ENCODE results near the gene SLC5A6.
A peak's percentile ranks its signal among the peaks of the same experiment; 100 is the strongest.
"Not testable (repeated sequence)": the region's sequence is repeated elsewhere in the genome, so short reads cannot be mapped to it uniquely, and the experiment has no call there.

The SLC5A6 gene

DNA sequence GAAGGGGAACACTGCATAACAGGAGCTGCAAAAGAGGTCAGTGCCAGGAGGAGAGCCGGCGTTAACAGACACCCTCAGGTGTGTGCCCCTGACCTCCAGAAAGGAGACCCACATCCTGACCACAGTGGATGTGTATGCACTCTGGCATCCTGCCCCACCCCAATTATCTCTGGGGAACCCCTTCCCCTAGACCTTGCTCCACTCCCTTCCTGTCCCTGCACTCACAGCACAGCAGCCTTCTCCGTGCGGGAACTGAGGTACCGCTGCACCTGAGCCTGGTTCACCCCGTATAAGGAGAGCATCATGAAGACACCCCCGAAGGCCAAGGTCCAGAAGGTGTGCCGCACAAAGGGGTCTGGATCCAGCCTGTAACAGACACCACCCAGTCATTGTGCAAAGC is 7.5 kb downstream of the SLC5A6 start:
- DNase-seq: no peak

DNA sequence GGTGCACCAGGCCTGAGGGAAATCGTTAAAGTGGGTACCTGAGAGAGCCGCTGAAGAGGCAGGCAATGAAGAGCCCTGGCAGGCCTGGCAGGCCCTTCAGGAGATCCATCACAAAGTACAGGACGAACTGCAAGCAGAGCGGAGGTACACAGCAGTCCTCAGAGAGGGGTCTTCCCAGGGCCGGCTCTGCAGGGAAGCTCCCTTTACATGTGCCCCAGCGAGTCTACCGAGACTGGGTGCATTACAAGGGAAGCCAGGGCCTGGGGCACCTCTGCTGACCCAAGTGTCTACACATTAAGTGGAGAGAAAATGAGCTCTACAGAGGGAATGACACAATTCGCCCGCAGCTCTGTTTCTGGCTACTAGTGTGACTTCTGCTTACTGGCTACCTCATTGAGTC is 8.3 kb downstream of the SLC5A6 start:
- DNase-seq: no peak

DNA sequence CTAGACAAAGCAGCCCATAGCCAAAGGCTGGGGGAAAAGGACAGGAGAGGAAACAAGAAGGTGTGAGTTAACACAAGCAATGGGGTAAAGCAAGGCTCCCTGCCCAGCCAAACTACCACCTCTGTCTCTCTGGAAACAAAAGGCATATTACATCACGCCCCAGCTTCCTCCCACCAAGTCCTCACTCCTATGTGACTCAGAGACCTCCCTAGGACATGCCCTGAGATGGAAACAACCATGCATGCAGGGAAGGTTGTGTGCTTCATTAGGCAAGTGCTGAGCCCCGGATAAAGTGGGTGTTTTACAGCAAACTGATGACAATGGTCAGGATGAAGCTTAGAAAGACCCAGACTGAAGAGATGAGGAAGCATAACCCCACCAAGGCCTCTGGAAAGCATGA is 9.2 kb downstream of the SLC5A6 start:
- no peak for DNase-seq

DNA sequence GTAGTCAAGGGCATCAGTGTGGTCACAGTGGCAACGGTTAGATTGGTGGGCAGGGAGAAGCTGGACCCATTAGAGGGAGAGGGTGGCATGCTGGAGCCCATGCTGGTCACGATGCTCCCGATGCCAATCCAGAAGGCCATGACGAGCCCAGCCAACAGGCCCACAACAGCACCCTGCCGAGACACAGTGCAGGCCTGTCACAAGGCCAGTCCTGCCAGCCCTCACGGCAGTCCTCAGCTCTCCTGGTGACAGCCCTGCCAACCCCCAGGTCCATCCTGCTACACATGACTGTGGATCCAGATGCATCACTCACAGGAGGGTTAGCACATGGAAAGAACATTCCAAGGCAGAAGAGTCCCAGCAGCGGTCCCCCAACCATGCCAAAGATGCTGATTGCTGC is 10.4 kb downstream of the SLC5A6 start:
- DNase-seq: no peak

DNA sequence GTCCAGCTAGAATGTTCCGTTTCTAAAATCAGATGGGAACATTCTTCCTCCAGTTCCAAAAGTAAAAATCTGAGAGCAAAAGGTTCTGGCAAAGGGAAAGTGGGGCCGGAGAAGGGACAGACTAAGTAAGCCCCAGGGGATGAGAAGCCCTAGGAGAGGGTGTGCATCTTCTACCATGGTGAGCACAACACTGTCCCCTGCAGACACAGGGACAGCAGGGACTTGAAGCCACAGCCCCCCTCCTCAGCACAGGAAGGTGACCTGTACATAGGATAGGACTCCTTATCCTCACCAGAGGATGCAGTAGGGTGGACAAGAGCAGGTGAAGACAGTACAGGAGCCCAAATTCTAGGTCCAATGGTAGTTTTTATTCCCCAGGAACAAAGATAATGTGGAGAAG is 12.8 kb downstream of the SLC5A6 start:
- DNase-seq: no peak

DNA sequence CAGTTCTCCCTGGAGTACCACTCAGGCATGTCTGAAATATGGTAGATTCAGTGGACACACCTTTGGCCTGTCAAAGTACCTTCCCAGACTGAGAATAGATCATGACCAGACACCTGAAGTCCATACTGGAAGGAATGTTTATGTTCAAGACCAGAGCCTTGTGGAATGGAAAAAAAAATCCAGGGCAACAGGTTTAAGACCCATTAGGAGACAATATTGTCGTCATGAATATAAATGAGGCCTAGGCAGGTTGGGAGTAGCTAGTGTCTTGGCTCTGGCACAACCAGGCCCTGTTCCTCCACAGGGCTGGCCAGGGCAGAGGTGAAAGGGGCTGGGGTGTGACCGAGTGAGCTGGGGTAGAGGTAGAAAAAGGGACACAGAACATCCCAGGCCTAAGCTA is 13.4 kb downstream of the SLC5A6 start:
- DNase-seq: no peak

DNA sequence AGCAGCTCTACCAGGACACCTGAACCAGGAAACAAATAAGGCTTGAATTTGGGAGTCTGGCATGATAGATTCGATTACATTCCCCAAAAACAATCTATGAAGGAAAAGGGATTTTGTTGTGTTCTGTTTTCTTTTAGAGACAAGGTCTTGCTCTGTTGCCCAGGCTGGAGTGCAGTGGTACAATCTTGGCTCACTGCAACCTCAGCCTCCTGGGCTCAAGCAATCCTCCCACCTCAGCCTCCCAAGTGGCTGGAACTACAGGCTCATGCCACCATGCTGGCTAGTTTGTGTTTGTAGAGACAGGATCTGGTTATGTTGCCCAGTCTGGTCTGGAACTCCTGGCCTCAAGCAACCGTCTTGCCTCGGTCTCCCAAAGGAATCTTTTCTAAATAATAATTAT is 14.0 kb downstream of the SLC5A6 start:
- DNase-seq: not testable (repeated sequence)

DNA sequence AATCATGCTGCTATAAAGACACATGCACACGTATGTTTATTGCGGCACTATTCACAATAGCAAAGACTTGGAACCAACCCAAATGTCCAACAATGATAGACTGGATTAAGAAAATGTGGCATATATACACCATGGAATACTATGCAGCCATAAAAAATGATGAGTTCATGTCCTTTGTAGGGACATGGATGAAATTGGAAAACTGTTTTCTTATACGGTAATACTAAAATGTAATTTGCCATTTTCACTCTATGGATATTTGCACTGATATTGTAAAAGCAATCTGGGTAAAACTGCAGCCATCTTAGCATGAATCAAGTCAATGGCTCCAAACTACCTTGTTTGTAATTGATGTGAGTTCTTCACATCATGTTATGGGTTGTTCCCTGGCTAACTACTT is 16.3 kb downstream of the SLC5A6 start:
- DNase-seq: not testable (repeated sequence)

DNA sequence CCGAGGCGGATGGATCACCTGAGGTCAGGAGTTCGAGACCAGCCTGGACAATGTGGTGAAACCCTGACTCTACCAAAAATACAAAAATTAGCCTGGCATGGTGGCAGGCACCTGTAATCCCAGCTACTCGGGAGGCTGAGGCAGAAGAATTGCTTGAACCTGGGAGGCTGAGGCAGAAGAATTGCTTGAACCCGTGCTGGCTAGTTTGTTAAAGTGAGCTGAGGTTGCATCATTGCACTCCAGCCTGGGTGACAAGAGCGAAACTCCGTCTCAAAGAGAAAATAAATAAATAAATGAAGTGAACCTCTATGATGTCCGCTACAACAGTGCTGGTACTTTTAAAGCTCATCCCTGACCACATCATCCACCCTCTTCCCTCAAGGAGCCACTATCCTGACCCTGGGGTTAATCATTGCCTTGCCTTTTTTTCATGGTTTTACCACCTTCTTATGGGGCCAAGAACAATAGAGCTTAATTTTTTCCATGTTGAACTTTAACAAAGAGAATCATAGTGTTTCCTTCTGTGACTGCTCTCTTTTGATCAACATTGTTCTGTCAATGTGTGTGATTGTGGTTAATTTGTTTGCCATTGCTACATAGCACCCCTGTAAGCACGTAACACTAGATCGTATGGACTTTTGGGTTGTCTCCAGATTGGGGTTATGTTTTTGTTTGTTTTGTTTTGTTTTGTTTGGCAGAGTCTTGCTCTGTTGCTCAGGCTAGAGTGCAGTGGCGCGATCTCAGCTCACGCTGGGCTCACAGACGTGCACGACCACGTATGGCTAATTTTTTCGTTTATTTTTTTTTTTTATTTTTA is 17.3 kb downstream of the SLC5A6 start:
- no peak for DNase-seq

DNA sequence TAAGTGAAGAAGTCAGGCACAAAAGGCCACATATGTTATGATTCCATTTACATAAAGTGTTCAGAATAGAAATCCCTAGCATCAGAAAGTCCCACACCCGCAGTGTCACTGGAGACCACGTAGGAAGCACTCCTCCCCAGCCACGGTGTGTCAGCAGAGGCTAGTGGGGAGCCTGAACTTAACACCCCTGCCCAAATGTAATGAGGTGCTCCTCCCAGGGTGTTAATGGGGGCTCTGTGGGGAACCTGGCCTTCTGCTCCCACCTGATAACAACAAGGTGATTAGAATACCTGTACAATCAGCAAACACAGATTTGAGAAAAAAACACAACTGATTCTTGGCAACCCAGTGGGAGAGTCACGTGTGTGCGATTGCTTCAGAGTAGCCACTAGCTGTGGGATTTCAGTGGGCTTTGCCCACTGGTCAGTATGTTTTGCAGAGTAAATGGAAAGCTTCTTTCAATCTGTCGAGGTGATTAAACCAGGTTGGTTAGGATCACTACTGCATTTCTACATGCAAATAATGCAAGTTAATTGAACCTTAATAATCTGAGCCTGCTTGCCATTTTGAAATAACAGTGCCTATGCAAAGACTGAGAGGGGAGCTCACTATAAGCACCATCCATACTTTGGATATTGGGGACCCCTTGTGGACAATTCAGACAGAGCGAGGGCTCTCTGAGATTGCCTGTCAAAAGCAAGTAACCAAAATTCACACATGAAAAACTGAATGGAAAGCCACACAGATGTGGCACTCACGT is 20.8 kb downstream of the SLC5A6 start:
- DNase-seq: peak; percentile 64

DNA sequence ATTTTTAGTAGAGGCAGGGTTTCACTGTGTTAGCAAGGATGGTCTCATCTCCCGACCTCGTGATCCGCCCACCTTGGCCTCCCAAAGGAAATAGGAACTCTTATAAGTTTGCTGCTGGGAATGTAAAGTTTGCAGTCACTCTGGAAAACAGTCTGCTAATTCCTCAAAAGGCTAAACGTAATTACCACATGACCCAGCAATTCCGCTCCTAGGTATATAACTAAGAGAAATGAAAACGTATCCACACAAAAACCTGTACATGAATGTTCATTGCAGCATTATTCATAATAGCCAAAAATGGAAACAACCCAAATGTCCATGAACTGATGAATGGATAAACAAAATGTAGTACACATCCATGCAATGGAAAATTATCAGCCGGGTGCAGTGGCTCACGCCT is 22.1 kb downstream of the SLC5A6 start:
- DNase-seq: no peak

DNA sequence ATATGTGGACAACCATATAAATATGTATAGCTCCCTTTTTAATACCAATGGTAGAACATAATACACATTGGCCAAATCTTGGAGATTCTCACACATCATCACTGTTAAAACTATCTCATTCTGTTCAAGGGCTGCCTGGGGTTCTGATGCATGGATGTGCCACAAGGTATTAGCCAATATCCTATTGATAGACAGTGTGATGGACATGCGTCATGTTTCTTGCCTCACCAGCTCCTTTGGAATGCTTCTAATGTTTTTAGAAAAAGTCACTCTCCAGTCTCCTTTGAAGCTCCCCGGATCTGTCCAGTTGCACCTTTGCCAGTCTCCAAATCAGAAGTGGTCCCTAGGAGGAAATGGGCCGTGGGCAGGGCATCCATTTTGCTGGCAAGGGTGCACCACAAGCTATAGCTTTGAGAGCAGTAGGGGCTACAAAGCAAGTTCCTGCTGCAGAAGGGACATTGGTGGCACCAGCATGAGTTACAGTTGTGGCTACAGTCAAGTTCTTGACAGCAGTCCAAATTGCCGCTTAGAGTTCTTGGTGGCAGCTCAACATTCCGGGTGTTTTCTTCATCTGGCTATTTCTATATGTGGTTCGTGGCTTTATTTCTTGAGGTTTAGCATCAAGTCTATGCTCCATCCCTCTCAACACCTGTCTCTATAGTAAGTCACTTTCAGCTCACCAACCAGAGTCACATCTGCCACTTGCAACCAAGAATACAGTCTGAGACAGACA is 25.3 kb downstream of the SLC5A6 start:
- no peak for DNase-seq

DNA sequence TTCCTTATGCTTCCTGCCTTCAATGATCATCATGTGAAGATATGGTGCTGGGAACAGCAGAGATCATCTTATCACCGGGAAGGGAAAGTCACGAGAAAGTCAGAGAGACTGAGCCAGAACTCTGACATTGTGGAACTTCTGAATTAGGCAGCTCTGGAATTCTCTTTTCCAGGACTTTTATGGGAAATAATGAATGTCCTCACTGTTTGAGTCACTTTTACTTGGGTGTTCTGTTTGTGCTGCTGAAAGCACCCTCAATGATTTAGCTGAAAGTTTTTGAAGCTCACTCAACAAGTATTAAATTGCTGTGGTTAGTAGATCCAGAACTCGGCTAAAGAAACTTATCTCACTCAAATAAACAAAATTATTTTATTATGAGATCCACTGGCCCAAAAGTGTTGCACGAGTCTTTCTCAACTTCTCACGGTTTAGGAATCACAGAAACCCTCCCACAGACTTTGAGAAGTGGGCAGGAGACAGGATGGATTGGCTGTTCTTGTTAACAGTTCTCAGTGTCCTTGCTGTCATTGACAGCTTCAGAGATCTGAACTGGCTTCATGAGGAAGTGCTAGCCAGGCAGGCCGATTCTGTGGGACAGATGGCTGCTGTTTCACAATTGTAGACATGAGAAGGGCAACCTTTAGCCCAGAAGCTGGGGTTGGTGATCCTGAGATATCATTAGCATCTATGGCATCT is 26.6 kb downstream of the SLC5A6 start:
- DNase-seq: peak; percentile 67

DNA sequence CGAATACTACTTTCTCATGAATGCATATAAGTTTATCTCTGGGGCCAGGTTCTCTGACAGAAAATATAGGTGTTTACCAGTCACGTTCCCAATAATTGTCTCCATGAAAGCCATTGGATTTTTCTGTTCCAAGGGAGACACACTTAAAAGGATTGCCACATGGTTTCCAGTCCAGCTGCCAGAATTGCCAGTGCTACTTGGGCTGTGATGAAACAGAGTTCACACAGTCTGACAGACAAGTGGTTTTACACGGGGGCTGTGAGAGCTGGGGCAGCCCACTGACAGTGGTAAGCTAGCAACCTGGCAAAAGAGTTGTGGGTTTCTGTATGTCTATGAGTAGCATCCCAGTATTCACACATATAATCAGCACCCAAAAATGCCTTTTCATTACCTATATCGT is 28.0 kb downstream of the SLC5A6 start:
- DNase-seq: no peak

DNA sequence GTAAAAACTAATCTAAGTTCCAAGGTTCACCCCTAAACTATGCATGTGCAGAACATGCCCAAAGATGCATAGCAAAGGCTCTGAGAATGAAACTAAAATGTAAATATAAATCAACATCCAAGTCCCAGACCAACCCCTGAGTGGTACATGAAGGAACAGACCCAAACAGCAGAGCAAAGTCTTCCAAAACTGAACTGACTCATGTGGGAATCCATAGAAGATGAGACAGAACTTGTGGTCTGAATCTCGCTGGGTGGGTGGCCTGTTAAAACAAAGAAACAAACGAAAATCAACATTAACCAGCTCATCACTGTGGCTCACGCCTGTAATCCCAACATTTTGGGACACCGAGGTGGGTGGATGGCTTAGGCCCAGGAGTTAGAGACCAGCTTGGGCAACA is 29.7 kb downstream of the SLC5A6 start:
- peak; percentile 68 for DNase-seq

DNA sequence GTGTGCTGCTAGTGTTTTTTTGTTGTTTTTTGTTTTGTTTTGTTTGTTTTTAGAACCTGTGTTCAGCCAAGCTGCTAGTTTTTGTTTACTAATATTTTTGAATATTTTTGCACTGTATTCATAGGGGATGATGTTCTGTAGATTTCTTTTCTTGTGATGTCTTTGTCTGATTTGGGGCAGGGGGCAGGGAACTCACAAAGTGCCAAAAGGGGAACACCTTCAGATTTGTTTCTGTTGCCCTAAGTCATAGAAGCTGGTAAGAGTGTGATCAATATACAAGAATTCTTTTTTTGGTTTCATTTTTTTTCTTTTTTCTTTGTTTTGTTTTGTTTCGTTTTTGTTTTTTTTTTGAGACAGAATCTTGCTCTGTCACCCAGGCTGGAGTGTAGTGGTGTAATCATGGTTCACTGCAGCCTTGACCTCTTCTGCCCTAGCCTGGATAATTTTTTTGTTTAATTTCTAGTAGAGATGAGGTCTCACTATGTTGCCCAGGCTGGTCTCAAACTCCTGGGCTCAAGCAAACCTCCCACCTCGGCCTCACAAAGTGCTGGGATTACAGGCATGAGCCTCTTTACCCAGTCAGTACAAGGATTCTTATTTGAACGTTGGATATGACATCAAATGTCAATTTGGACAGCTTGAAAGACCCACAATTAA is 32.6 kb downstream of the SLC5A6 start:
- DNase-seq: no peak

DNA sequence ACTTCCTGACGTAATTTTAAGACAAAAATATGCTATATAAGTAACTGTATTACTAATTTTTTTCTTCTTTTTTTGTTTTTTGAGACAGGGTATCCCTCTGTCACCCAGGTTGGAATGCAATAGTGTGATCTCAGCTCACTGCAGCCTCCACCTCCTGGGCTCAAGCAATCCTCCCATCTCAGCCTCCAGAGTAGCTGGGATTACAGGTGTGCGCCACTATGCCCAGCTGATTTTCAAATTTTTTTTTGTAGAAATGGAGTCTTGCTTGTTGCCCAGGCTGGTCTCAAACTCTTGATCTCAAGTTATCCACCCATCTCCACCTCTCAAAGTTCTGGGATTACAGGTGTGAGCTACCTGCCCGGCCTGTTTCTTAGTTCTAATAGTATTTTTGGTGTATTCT is 33.6 kb downstream of the SLC5A6 start:
- DNase-seq: no peak

DNA sequence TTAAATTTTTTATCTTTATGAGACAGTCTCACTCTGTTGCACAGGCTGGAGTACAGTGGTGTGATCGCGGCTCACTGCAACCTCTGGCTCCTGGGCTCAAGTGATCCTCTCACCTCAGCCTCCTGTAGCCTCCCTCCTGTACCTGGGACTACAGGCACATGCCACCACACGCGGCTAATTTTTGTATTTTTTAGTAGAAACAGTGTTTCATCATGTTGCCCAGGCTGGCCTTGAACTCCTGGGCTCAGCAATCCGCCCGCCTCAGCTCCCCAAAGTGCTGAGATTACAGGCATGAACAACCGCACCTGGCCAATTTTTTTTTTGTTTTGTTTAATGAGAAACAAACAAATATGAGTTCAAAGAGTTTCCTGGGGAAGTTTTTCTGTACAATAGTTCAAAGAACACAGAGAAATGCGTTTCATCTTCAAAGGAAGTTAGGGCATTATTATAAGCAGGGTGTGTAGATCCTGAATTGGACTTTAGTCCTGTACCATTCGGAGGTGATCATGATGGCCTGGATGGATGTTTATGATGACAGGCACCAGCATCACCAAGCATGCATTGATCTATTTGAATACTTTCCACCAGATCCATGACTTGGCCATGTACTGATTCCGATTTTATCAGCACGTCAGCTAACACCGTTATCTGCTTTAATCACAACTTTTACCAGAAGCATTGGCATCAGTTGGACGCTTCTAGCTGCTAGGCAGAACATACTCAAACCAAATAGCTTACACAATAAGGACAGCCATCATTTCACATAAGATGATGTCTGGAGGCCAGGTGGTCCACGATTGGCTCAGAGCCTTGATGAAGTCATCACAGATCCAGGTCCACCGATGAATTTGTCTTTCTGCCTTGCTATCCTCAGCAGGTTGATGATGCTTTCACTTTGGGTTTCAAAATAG is 34.4 kb downstream of the SLC5A6 start:
- DNase-seq: no peak

DNA sequence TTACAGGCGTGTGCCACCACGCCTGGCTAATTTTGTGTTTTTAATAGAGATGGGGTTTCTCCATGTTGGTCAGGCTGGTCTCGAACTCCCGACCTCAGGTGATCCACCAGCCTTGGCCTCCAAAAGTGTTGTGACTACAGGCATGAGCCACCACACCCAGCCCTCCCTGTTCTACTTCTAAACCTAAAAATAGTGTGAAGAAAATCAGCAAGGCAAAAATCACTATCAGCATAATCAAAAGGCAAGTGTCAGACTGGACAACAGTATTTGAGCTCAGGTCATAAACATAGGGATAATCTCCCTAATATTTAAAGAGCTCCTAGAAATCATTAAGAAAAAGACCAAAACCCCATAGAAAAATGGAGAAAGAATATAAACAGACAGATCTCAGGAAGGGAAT is 36.3 kb downstream of the SLC5A6 start:
- DNase-seq: not testable (repeated sequence)

DNA sequence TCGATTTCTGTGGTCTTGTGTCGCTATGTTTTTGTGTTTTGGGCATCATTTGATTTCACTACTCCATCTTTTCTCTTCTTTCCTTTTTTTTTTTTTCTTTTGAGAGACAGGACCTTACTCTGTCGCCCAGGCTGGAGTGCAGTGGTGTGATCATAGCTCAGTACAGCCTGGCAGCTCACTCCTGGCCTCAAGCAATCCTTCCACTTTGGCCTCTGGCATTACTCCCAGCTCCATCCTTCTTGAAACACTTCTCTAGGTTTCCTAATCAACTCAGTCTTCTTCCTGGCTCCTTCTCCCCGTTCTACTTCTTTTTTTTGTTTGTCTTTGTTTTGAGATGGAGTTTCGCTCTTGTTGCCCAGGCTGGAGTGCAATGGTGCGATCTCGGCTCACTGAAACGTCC is 36.7 kb downstream of the SLC5A6 start:
- no peak for DNase-seq

DNA sequence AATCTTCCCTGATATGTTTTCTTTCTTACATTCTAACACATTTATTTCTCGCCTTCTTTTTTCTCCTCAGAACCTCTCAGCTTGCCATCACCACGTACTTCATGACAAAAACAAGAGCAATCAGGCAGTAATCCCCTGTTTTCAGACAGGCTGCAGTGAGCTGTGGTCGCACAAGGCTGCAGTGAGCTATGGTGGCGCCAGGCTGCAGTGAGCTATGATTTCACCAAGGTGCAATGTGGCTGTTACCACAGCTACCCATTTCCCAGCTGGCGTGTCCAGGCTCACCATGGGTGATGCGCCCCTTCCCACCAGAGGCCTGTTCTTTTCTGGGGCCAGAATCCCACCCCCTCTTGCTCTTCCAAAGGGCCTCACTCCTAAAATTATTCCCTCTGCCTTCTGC is 37.4 kb downstream of the SLC5A6 start:
- DNase-seq: no peak
